ENCODE data around the gene NAGPA. TPM values are rescaled to one million over a fixed set of nuclear protein-coding genes. Genes with fewer than 3 reads are reported as not detected.
A peak's percentile ranks its signal among the peaks of the same experiment; 100 is the strongest.
"Not testable (repeated sequence)": the region's sequence is repeated elsewhere in the genome, so short reads cannot be mapped to it uniquely, and the experiment has no call there.

The NAGPA gene
- 43.8 and 55.4 TPM in 2 replicates for total RNA-seq (2014; rRNA removed; shearing (Covaris generic); ENCODE audit: low replicate concordance)

GRCh38 chr16:5033256-5034166 is at the start of gene NAGPA:
Gene NAGPA (minus strand): TSS chr16:5033935. CDS start chr16:5033914, 21 bp downstream.
- peak within 1 kb of the TSS; percentile 97 for H3K4me3 ChIP-seq

GRCh38 chr16:5080996-5081395 is 47.3 kb upstream of the NAGPA start:
- not testable (repeated sequence) for DNase-seq, H3K27me3 ChIP-seq, H3K9me3 ChIP-seq, H3K4me3 ChIP-seq
- H3K36me3 ChIP-seq: peaks cover 40% of the 10 kb centered on the region

More at GRCh38 chr16:5033256-5034166, at the start of gene NAGPA:
- H3K27me3 ChIP-seq: no peaks in the 10 kb centered on the region
- H3K36me3 ChIP-seq: no peaks in the 10 kb centered on the region
- DNase-seq: peak; percentile 84
- H3K9me3 ChIP-seq: no peaks in the 10 kb centered on the region

GRCh38 chr16:5080461-5080860 is 46.7 kb upstream of the NAGPA start:
- H3K9me3 ChIP-seq, H3K27me3 ChIP-seq, H3K4me3 ChIP-seq: not testable (repeated sequence)
- DNase-seq: peak; percentile 14
- H3K36me3 ChIP-seq: peaks cover 45% of the 10 kb centered on the region

GRCh38 chr16:5078626-5079025 is 44.9 kb upstream of the NAGPA start:
- H3K27me3 ChIP-seq: no peaks in the 10 kb centered on the region
- H3K9me3 ChIP-seq: no peaks in the 10 kb centered on the region
- H3K36me3 ChIP-seq: peaks cover 46% of the 10 kb centered on the region
- H3K4me3 ChIP-seq: no peak overlapping the region
- no peak for DNase-seq

GRCh38 chr16:5077304-5077703 is 43.6 kb upstream of the NAGPA start:
- peaks cover 45% of the 10 kb centered on the region for H3K36me3 ChIP-seq
- H3K27me3 ChIP-seq: no peaks in the 10 kb centered on the region
- no peak overlapping the region for H3K4me3 ChIP-seq
- H3K9me3 ChIP-seq: no peaks in the 10 kb centered on the region
- no peak for DNase-seq

- peaks cover 45% of the 10 kb centered on the region for H3K36me3 ChIP-seq
- no peak overlapping the region for H3K4me3 ChIP-seq
- H3K9me3 ChIP-seq: no peaks in the 10 kb centered on the region
- no peaks in the 10 kb centered on the region for H3K27me3 ChIP-seq
- no peak for DNase-seq
Measured at GRCh38 chr16:5075637-5076036, 41.9 kb upstream of the NAGPA start.

- H3K27me3 ChIP-seq: not testable (repeated sequence)
Measured at GRCh38 chr16:5073771-5074170, 40.0 kb upstream of the NAGPA start.

GRCh38 chr16:5073279-5073629 is 39.5 kb upstream of the NAGPA start:
- H3K27me3 ChIP-seq: no peaks in the 10 kb centered on the region
- peaks cover 45% of the 10 kb centered on the region for H3K36me3 ChIP-seq
- DNase-seq: no peak
- no peaks in the 10 kb centered on the region for H3K9me3 ChIP-seq
- no peak overlapping the region for H3K4me3 ChIP-seq

More at GRCh38 chr16:5073771-5074170, 40.0 kb upstream of the NAGPA start:
- H3K4me3 ChIP-seq, DNase-seq, H3K9me3 ChIP-seq: not testable (repeated sequence)
- H3K36me3 ChIP-seq: peaks cover 45% of the 10 kb centered on the region

- Histone ChIP-seq H3K4me3 (peak overlapping the region; percentile 85), H3K9me3 (no peaks in the 10 kb centered on the region)
- no peak for DNase-seq
Measured at GRCh38 chr16:5072334-5073278, 38.9 kb upstream of the NAGPA start.

GRCh38 chr16:5071681-5072333 is 38.1 kb upstream of the NAGPA start, which contains the start of gene ALG1:
Gene ALG1 (plus strand): TSS chr16:5071843. CDS start chr16:5071850, 7 bp downstream.
- no peaks in the 10 kb centered on the region for H3K9me3 ChIP-seq

More at GRCh38 chr16:5072334-5073278, 38.9 kb upstream of the NAGPA start:
- peaks cover 4% of the 10 kb centered on the region for H3K27me3 ChIP-seq
- H3K36me3 ChIP-seq: peaks cover 41% of the 10 kb centered on the region

GRCh38 chr16:5071341-5071680 is 37.6 kb upstream of the NAGPA start:
- Histone ChIP-seq H3K27me3 (peaks cover 17% of the 10 kb centered on the region), H3K9me3 (no peaks in the 10 kb centered on the region), H3K4me3 (peak overlapping the region; percentile 85), H3K36me3 (peaks cover 30% of the 10 kb centered on the region)
- DNase-seq: no peak

More at GRCh38 chr16:5071681-5072333, 38.1 kb upstream of the NAGPA start, which contains the start of gene ALG1:
- Histone ChIP-seq H3K4me3 (peak within 1 kb of the TSS; percentile 85), H3K27me3 (peaks cover 12% of the 10 kb centered on the region), H3K36me3 (peaks cover 34% of the 10 kb centered on the region)
- peak; percentile 89 for DNase-seq

- no peak for DNase-seq
- Histone ChIP-seq H3K36me3 (peaks cover 23% of the 10 kb centered on the region), H3K27me3 (peaks cover 24% of the 10 kb centered on the region), H3K4me3 (no peak overlapping the region; the same call in 1 of the 2 replicates), H3K9me3 (no peaks in the 10 kb centered on the region)
Measured at GRCh38 chr16:5070431-5071186, 36.9 kb upstream of the NAGPA start.

GRCh38 chr16:5069854-5070253 is 36.1 kb upstream of the NAGPA start:
- peaks cover 31% of the 10 kb centered on the region for H3K27me3 ChIP-seq
- no peak overlapping the region for H3K4me3 ChIP-seq
- no peak for DNase-seq
- H3K9me3 ChIP-seq: no peaks in the 10 kb centered on the region
- peaks cover 16% of the 10 kb centered on the region for H3K36me3 ChIP-seq

GRCh38 chr16:5069048-5069447 is 35.3 kb upstream of the NAGPA start:
- peaks cover 38% of the 10 kb centered on the region for H3K27me3 ChIP-seq
- DNase-seq: no peak
- no peak overlapping the region for H3K4me3 ChIP-seq
- H3K36me3 ChIP-seq: peaks cover 10% of the 10 kb centered on the region
- no peaks in the 10 kb centered on the region for H3K9me3 ChIP-seq

GRCh38 chr16:5066511-5066910 is 32.8 kb upstream of the NAGPA start:
- Histone ChIP-seq H3K27me3 (peaks cover 58% of the 10 kb centered on the region), H3K9me3 (no peaks in the 10 kb centered on the region)
- DNase-seq: no peak

GRCh38 chr16:5065813-5066212 is 32.1 kb upstream of the NAGPA start, which contains the start of gene C16orf89:
Gene C16orf89 (minus strand): TSS chr16:5065956. CDS start chr16:5065908, 48 bp downstream.
- DNase-seq: no peak
- H3K4me3 ChIP-seq: no peak within 1 kb of the TSS
- no peaks in the 10 kb centered on the region for H3K36me3 ChIP-seq
- H3K9me3 ChIP-seq: no peaks in the 10 kb centered on the region
- peaks cover 59% of the 10 kb centered on the region for H3K27me3 ChIP-seq

More at GRCh38 chr16:5066511-5066910, 32.8 kb upstream of the NAGPA start:
- no peaks in the 10 kb centered on the region for H3K36me3 ChIP-seq
- H3K4me3 ChIP-seq: no peak overlapping the region
